Sigmoid colon (tissue), 7 donors: ENCODE measurements around the gene SEC16B. TPM values are rescaled to one million over a fixed set of nuclear protein-coding genes. Genes with fewer than 3 reads are reported as not detected.

Source experiments
- DNase-seq: peaks from one replicate; pipeline ENCODE4 v3.0.0-alpha.2; 2019
- H3K27ac ChIP-seq, 4 donors: fragments of 200-600 bp; sonication (generic); one replicate each; pipeline ENCODE4 v1.5.1; 2016 to 2019; ENCODE audit warnings: mild to moderate bottlenecking in 1 of 4
- H3K27me3 ChIP-seq, 3 donors: fragments of 200-600 bp; sonication (generic); one replicate each; pipeline ENCODE4 v1.5.1; 2019; ENCODE audit warnings: mild to moderate bottlenecking in 1 of 3
- H3K36me3 ChIP-seq, 4 donors: fragments of 200-600 bp; sonication (generic); one replicate each; pipeline ENCODE4 v1.5.1; 2016 to 2019
- H3K4me1 ChIP-seq, 4 donors: fragments of 200-600 bp; sonication (generic); one replicate each; pipeline ENCODE4 v1.5.1; 2017 to 2019
- H3K4me3 ChIP-seq, 4 donors: fragments of 200-600 bp; sonication (generic); one replicate each; pipeline ENCODE4 v1.5.1; 2017 to 2019; ENCODE audit warnings: mild to moderate bottlenecking in 2 of 4, moderate library complexity in 1 of 4
- H3K9me3 ChIP-seq, 4 donors: fragments of 200-600 bp in 3 of 4; sonication (generic) in 3 of 4; one replicate each; pipeline versions ENCODE4 v1.5.1 to v1.6.1; 2013 to 2019
- CTCF ChIP-seq, 4 experiments: fragments of 450-650 bp in 3 of 4; fragments of 200-600 bp in 1 of 4; IDR thresholded peaks; one replicate each; pipeline ENCODE4 v1.5.1; 2016 to 2019; ENCODE audit warnings: antibody characterized with exemption in 4 of 4, mild to moderate bottlenecking in 3 of 4, moderate library complexity in 2 of 4
- EP300 ChIP-seq, 4 donors: sonication (generic); formaldehyde crosslinking; IDR thresholded peaks; one replicate each; pipeline ENCODE4 v1.6.1; 2017; ENCODE audit warnings: antibody characterized with exemption in 4 of 4
- POLR2A ChIP-seq, 2 donors: fragments of 450-650 bp; IDR thresholded peaks; one replicate each; pipeline ENCODE4 v1.6.1; 2016; ENCODE audit warnings: antibody characterized with exemption in 2 of 2, mild to moderate bottlenecking in 2 of 2, moderate library complexity in 2 of 2
- POLR2AphosphoS5 ChIP-seq, 4 donors: sonication (generic); formaldehyde crosslinking; IDR thresholded peaks; one replicate each; pipeline ENCODE4 v1.6.1; 2017; ENCODE audit warnings: antibody characterized with exemption in 4 of 4
- WGBS, 2 donors: extraction: QIAGEN DNeasy Blood & Tissue Kit; methylation state at CpG; one replicate each; pipeline ENCODE4 v1.1.7; 2013; 5-methylcytosine and 5-hydroxymethylcytosine counted together
- intact Hi-C: fragments of 100-400 bp; cut with DNase I; formaldehyde crosslinking; loops from one replicate; pipeline ENCODE4 v1.15.1; 2023
- polyA plus RNA-seq, 3 donors: library from polyadenylated mRNA; stranded (reverse); fragments of 200-250 nt; gene quantifications; one replicate each; pipeline ENCODE4 v1.2.3, GENCODE V29; 2013
- total RNA-seq, 4 donors: library from RNA; depleted of rRNA; stranded (reverse); fragments of >200 nt; gene quantifications; one replicate each; pipeline ENCODE4 v1.1.0, GENCODE V29; 2016
- donor health status: healthy with polysubstance abuse.
- donor health status: Bipolar disorder and iron deficiency.
- donor health status: healthy.

The SEC16B gene
- total and polyA plus RNA-seq, 7 donors: 1.6 to 5.8 (median 3.4) TPM

- Histone ChIP-seq H3K27ac (no peak overlapping the region), H3K27me3 (no peaks in the 10 kb centered on the region), H3K4me1 (no peaks in the 10 kb centered on the region), H3K4me3 (no peak overlapping the region), H3K9me3 (peaks cover 0 to 3% (median 0%) of the 10 kb centered on the region in 4 donors), H3K36me3 (no peaks in the 10 kb centered on the region)
- DNase-seq: no peak
- intact Hi-C loops: no loop called here
- 13 to 43% methylated on average over 3 of the region's 3 CpGs for WGBS, 2 donors
- no peak for TF ChIP-seq POLR2A (IDR thresholded peaks at IDR 0.05)
- TF ChIP-seq EP300 (IDR thresholded peaks at IDR 0.05): no peak
- no peak for TF ChIP-seq POLR2AphosphoS5 (IDR thresholded peaks at IDR 0.05)
- TF ChIP-seq CTCF (IDR thresholded peaks at IDR 0.05): no peak
These were observed 56.9 kb downstream of the SEC16B start for GRCh38 chr1:177912991-177913390.

GRCh38 chr1:177909416-177909815 lies 60.4 kb downstream of the SEC16B start:
- Histone ChIP-seq H3K36me3 (no peaks in the 10 kb centered on the region), H3K27ac (no peak overlapping the region), H3K4me3 (no peak overlapping the region), H3K4me1 (no peaks in the 10 kb centered on the region), H3K9me3 (no peaks in the 10 kb centered on the region), H3K27me3 (no peaks in the 10 kb centered on the region)
- TF ChIP-seq POLR2A (IDR thresholded peaks at IDR 0.05) (no peak), CTCF (IDR thresholded peaks at IDR 0.05) (no peak), EP300 (IDR thresholded peaks at IDR 0.05) (no peak), POLR2AphosphoS5 (IDR thresholded peaks at IDR 0.05) (no peak)
- 64 to 73% methylated on average over 2 of the region's 2 CpGs for WGBS, 2 donors
- intact Hi-C loops: no loop called here
- DNase-seq: no peak

GRCh38 chr1:177907000-177907399 lies 62.9 kb downstream of the SEC16B start:
- TF ChIP-seq EP300 (IDR thresholded peaks at IDR 0.05) (no peak), POLR2A (IDR thresholded peaks at IDR 0.05) (no peak), CTCF (IDR thresholded peaks at IDR 0.05) (no peak), POLR2AphosphoS5 (IDR thresholded peaks at IDR 0.05) (no peak)
- no peak overlapping the region for H3K4me3 ChIP-seq
- 83 to 85% methylated on average over 5 of the region's 5 CpGs for WGBS, 2 donors
- H3K36me3 ChIP-seq: no peaks in the 10 kb centered on the region
- no peak overlapping the region for H3K27ac ChIP-seq
- no peaks in the 10 kb centered on the region for H3K27me3 ChIP-seq
- H3K9me3 ChIP-seq: no peaks in the 10 kb centered on the region
- no peaks in the 10 kb centered on the region for H3K4me1 ChIP-seq
- intact Hi-C loops: no loop called here
- DNase-seq: no peak

GRCh38 chr1:177905686-177906085 lies 64.2 kb downstream of the SEC16B start:
- TF ChIP-seq POLR2A (IDR thresholded peaks at IDR 0.05): no peak
- no peak for TF ChIP-seq POLR2AphosphoS5 (IDR thresholded peaks at IDR 0.05)
- TF ChIP-seq CTCF (IDR thresholded peaks at IDR 0.05): no peak
- TF ChIP-seq EP300 (IDR thresholded peaks at IDR 0.05): no peak
- intact Hi-C loops: no loop called here
- Histone ChIP-seq H3K27ac (no peak overlapping the region), H3K36me3 (no peaks in the 10 kb centered on the region), H3K27me3 (no peaks in the 10 kb centered on the region), H3K4me1 (no peaks in the 10 kb centered on the region), H3K9me3 (no peaks in the 10 kb centered on the region), H3K4me3 (no peak overlapping the region)
- DNase-seq: no peak
- WGBS, 2 donors: 86 to 97% methylated on average over 1 of the region's 1 CpG

GRCh38 chr1:177902266-177902665 lies 67.6 kb downstream of the SEC16B start:
- Histone ChIP-seq H3K27me3 (no peaks in the 10 kb centered on the region), H3K4me3 (no peak overlapping the region), H3K36me3 (no peaks in the 10 kb centered on the region), H3K9me3 (no peaks in the 10 kb centered on the region), H3K27ac (no peak overlapping the region), H3K4me1 (no peaks in the 10 kb centered on the region)
- intact Hi-C loops: no loop called here
- 65 to 86% methylated on average over 5 of the region's 5 CpGs for WGBS, 2 donors
- TF ChIP-seq EP300 (IDR thresholded peaks at IDR 0.05): no peak
- no peak for TF ChIP-seq POLR2A (IDR thresholded peaks at IDR 0.05)
- TF ChIP-seq POLR2AphosphoS5 (IDR thresholded peaks at IDR 0.05): no peak
- TF ChIP-seq CTCF (IDR thresholded peaks at IDR 0.05): no peak
- DNase-seq: no peak
